HepG2 (cell line): ENCODE measurements around the gene EEF1AKMT3. TPM values are rescaled to one million over a fixed set of nuclear protein-coding genes. Genes with fewer than 3 reads are reported as not detected.

Source experiments
- CHCHD3 ChIP-seq: sonication (generic); formaldehyde crosslinking; IDR thresholded peaks from 2 replicates; pipeline ENCODE4 v1.8.0; 2022; ENCODE audit warnings: mild to moderate bottlenecking, missing genetic modification reagents, moderate library complexity
- HDAC6 ChIP-seq: fragments of 200-600 bp; sonication (generic); IDR thresholded peaks from 2 replicates; pipeline ENCODE4 v1.7.0; 2017; ENCODE audit warnings: mild to moderate bottlenecking, antibody characterized with exemption, low read length, low read depth
- MAFK ChIP-seq, 2 experiments: IDR thresholded peaks in 1 of 2; conservative IDR thresholded peaks in 1 of 2; 2 replicates each; pipeline ENCODE4 v1.6.1; 2011; ENCODE audit warnings: improper control_type of control experiment in 2 of 2, low read length in 2 of 2
- RAD51 ChIP-seq: fragments of 450-650 bp; IDR thresholded peaks from 2 replicates; pipeline ENCODE4 v1.6.1; 2016; ENCODE audit warnings: borderline replicate concordance
- STAT5B ChIP-seq: sonication (generic); formaldehyde crosslinking; IDR thresholded peaks from 2 replicates; pipeline ENCODE4 v1.4.0; 2020; ENCODE audit warnings: missing genetic modification reagents
- THYN1 ChIP-seq: sonication (generic); formaldehyde crosslinking; IDR thresholded peaks from 2 replicates; pipeline ENCODE4 v1.8.1; 2023; ENCODE audit warnings: low read depth, mild to moderate bottlenecking, moderate library complexity, missing genetic modification reagents, borderline replicate concordance
- ZFAT ChIP-seq: sonication (generic); formaldehyde crosslinking; conservative IDR thresholded peaks from 2 replicates; pipeline ENCODE4 v1.8.1; 2023; ENCODE audit warnings: missing genetic modification reagents, inconsistent platforms
- ZNF256 ChIP-seq: sonication (generic); formaldehyde crosslinking; conservative IDR thresholded peaks from 2 replicates; pipeline ENCODE4 v1.4.0; 2020; ENCODE audit warnings: missing genetic modification reagents
- ZNF792 ChIP-seq: IDR thresholded peaks from 2 replicates; pipeline ENCODE4 v1.6.1; 2016
- polyA plus RNA-seq, 8 experiments: library from polyadenylated mRNA; depleted of rRNA in 3 of 8; stranded (reverse) in 7 of 8; unstranded in 1 of 8; fragments of >200 nt; fragmentation: Illumina TruSeq in 4 of 8; extraction: Trizol in 4 of 8; gene quantifications; 2 replicates each; pipeline versions ENCODE4 v1.2.1 to v1.2.3, GENCODE V29; 2011 to 2016; ENCODE audit warnings: low read depth in 4 of 8, missing spikeins in 1 of 8, mixed read lengths in 1 of 8; ENCODE audit not compliant: insufficient read depth in 1 of 8
- total RNA-seq, 5 experiments: library from RNA; depleted of rRNA; stranded (reverse); fragments of >200 nt; fragmentation: Illumina TruSeq; extraction: Trizol; gene quantifications; 2 replicates each; pipeline ENCODE4 v1.2.3, GENCODE V29; 2016; ENCODE audit warnings: low read depth in 1 of 5
- TF ChIP-seq, protein P1 (sequence below): sonication (generic); formaldehyde crosslinking; IDR thresholded peaks from 2 replicates; pipeline ENCODE4 v1.8.0; 2022; ENCODE audit warnings: mild to moderate bottlenecking, missing genetic modification reagents, moderate library complexity
- TF ChIP-seq, protein P2 (sequence below): sonication (generic); formaldehyde crosslinking; IDR thresholded peaks from 2 replicates; pipeline ENCODE4 v1.4.0; 2020; ENCODE audit warnings: missing genetic modification reagents
- TF ChIP-seq, protein P3 (sequence below): IDR thresholded peaks from 2 replicates; pipeline ENCODE4 v1.6.1; 2018; ENCODE audit warnings: missing genetic modification reagents
- TF ChIP-seq, protein P4 (sequence below): sonication (generic); formaldehyde crosslinking; IDR thresholded peaks from 2 replicates; pipeline ENCODE4 v1.5.1; 2020; ENCODE audit warnings: missing genetic modification reagents, mild to moderate bottlenecking, borderline replicate concordance
- TF ChIP-seq, protein P5 (sequence below): sonication (generic); formaldehyde crosslinking; IDR thresholded peaks from 2 replicates; pipeline ENCODE4 v1.5.0; 2020; ENCODE audit warnings: mild to moderate bottlenecking, missing genetic modification reagents
- TF ChIP-seq, protein P6 (sequence below): sonication (generic); formaldehyde crosslinking; IDR thresholded peaks from 2 replicates; pipeline ENCODE4 v1.8.0; 2022; ENCODE audit warnings: mild to moderate bottlenecking, missing genetic modification reagents

The EEF1AKMT3 gene
- total and polyA plus RNA-seq, 2 of the 13 experiments (the other 11 are each of a cell fraction or from before 2014, with no cell fraction given): 4.7 to 11.4 TPM

DNA sequence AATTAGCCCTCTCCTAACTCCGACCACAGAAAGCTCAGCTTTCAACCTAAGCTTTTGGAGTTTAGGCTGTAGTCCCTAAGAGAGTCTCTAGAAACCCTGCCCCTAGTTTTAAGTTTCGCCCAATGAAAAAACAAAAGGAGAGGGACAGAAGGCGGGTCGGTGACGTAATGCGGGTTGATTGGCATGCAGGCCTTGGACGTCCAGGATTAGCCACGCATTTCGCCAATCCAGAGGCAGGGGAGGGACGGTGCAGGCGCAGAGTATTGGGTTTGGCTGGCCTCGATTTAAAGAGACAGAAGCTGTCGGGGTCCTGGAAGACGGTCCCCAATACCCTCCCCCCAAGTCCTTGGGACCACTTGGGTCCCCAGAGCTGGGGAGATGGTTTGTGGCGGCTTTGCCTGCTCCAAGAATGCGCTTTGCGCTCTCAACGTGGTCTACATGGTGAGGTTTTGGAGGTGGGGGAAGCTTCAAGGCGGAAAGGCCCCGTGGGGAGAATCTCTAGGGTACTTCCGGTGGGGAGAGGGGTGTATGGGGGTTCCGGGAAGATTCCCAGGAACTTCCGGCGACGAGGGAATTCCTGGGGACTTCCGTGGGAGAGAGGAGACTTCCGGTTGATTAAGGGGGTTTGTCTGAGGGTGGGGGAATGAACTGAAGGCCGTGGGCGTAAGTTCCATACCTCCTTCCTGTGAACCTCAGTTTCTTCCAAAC is 27.5 kb upstream of the EEF1AKMT3 start, which contains the start of gene TSPAN31 (continued):
- TF ChIP-seq, protein P1, sequence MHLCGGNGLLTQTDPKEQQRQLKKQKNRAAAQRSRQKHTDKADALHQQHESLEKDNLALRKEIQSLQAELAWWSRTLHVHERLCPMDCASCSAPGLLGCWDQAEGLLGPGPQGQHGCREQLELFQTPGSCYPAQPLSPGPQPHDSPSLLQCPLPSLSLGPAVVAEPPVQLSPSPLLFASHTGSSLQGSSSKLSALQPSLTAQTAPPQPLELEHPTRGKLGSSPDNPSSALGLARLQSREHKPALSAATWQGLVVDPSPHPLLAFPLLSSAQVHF (CRISPR knock-in tag): no peak
- no peak for TF ChIP-seq CHCHD3
- TF ChIP-seq, protein P2, sequence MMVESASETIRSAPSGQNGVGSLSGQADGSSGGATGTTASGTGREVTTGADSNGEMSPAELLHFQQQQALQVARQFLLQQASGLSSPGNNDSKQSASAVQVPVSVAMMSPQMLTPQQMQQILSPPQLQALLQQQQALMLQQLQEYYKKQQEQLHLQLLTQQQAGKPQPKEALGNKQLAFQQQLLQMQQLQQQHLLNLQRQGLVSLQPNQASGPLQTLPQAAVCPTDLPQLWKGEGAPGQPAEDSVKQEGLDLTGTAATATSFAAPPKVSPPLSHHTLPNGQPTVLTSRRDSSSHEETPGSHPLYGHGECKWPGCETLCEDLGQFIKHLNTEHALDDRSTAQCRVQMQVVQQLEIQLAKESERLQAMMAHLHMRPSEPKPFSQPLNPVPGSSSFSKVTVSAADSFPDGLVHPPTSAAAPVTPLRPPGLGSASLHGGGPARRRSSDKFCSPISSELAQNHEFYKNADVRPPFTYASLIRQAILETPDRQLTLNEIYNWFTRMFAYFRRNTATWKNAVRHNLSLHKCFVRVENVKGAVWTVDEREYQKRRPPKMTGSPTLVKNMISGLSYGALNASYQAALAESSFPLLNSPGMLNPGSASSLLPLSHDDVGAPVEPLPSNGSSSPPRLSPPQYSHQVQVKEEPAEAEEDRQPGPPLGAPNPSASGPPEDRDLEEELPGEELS (CRISPR knock-in tag): 0 out of 2 replicates have a peak, but pooled peaks have one; percentile 9
- TF ChIP-seq, protein P3, sequence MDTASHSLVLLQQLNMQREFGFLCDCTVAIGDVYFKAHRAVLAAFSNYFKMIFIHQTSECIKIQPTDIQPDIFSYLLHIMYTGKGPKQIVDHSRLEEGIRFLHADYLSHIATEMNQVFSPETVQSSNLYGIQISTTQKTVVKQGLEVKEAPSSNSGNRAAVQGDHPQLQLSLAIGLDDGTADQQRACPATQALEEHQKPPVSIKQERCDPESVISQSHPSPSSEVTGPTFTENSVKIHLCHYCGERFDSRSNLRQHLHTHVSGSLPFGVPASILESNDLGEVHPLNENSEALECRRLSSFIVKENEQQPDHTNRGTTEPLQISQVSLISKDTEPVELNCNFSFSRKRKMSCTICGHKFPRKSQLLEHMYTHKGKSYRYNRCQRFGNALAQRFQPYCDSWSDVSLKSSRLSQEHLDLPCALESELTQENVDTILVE: no peak
- TF ChIP-seq, protein P4, sequence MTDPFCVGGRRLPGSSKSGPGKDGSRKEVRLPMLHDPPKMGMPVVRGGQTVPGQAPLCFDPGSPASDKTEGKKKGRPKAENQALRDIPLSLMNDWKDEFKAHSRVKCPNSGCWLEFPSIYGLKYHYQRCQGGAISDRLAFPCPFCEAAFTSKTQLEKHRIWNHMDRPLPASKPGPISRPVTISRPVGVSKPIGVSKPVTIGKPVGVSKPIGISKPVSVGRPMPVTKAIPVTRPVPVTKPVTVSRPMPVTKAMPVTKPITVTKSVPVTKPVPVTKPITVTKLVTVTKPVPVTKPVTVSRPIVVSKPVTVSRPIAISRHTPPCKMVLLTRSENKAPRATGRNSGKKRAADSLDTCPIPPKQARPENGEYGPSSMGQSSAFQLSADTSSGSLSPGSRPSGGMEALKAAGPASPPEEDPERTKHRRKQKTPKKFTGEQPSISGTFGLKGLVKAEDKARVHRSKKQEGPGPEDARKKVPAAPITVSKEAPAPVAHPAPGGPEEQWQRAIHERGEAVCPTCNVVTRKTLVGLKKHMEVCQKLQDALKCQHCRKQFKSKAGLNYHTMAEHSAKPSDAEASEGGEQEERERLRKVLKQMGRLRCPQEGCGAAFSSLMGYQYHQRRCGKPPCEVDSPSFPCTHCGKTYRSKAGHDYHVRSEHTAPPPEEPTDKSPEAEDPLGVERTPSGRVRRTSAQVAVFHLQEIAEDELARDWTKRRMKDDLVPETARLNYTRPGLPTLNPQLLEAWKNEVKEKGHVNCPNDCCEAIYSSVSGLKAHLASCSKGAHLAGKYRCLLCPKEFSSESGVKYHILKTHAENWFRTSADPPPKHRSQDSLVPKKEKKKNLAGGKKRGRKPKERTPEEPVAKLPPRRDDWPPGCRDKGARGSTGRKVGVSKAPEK (CRISPR knock-in tag): no peak
- no peak; a peak in 1 of 4 replicates for TF ChIP-seq MAFK (conservative IDR thresholded peaks at IDR 0.05 in 1 of 2, IDR thresholded peaks at IDR 0.05 in 1 of 2; ENCODE audit: low read length in 2 of 2)
- no peak for TF ChIP-seq ZFAT (CRISPR knock-in tag)
- TF ChIP-seq HDAC6: no peak
- no peak for TF ChIP-seq ZNF792 (CRISPR knock-in tag)
- no peak for TF ChIP-seq THYN1 (CRISPR knock-in tag)
- TF ChIP-seq, protein P5, sequence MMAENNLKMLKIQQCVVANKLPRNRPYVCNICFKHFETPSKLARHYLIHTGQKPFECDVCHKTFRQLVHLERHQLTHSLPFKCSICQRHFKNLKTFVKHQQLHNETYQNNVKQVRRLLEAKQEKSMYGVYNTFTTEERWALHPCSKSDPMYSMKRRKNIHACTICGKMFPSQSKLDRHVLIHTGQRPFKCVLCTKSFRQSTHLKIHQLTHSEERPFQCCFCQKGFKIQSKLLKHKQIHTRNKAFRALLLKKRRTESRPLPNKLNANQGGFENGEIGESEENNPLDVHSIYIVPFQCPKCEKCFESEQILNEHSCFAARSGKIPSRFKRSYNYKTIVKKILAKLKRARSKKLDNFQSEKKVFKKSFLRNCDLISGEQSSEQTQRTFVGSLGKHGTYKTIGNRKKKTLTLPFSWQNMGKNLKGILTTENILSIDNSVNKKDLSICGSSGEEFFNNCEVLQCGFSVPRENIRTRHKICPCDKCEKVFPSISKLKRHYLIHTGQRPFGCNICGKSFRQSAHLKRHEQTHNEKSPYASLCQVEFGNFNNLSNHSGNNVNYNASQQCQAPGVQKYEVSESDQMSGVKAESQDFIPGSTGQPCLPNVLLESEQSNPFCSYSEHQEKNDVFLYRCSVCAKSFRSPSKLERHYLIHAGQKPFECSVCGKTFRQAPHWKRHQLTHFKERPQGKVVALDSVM (CRISPR knock-in tag): no peak
- TF ChIP-seq ZNF256 (CRISPR knock-in tag): no peak
- TF ChIP-seq STAT5B (CRISPR knock-in tag): no peak
- TF ChIP-seq, protein P6, sequence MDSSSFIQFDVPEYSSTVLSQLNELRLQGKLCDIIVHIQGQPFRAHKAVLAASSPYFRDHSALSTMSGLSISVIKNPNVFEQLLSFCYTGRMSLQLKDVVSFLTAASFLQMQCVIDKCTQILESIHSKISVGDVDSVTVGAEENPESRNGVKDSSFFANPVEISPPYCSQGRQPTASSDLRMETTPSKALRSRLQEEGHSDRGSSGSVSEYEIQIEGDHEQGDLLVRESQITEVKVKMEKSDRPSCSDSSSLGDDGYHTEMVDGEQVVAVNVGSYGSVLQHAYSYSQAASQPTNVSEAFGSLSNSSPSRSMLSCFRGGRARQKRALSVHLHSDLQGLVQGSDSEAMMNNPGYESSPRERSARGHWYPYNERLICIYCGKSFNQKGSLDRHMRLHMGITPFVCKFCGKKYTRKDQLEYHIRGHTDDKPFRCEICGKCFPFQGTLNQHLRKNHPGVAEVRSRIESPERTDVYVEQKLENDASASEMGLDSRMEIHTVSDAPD: no peak
- no peak for TF ChIP-seq RAD51
